Epithelial cell of prostate (primary cell): ENCODE measurements around the gene BICC1.

ENCODE experiments used
- DNase-seq: peaks from one replicate; pipeline ENCODE4 v3.0.0-alpha.2; 2011; ENCODE audit warnings: low read depth, low spot score
- H3K27ac ChIP-seq: fragments of 450-650 bp; 2 replicates; pipeline ENCODE4 v1.5.1; 2017; ENCODE audit warnings: mild to moderate bottlenecking

Gene BICC1

DNA sequence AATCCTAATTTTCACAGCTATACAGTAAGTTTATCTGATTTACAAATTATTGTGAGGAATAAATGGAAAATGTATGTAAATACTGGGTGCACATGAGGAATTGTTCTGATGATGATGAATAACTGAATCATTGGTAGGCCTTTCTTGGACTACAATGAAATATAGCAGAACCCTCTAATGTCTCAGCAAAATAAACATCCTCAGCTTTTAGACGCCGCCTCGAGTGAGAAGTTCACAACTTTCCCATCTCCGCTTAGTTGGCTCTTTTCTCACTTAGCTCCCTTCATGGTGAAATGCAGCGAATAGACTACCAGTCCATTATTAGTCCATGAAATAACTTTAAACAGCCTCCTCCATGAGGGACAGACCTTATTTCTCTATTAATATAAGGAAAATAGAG lies 182.3 kb downstream of the BICC1 start:
- no peak overlapping the region for H3K27ac ChIP-seq
- no peak for DNase-seq

- DNase-seq, result no peak
- no peak overlapping the region for H3K27ac ChIP-seq
Observed at GRCh38 chr10:58696736-58697135, 184.1 kb downstream of the BICC1 start.

- no peak overlapping the region for H3K27ac ChIP-seq
- no peak for DNase-seq
Observed at GRCh38 chr10:58697691-58698090, 185.0 kb downstream of the BICC1 start.

DNA sequence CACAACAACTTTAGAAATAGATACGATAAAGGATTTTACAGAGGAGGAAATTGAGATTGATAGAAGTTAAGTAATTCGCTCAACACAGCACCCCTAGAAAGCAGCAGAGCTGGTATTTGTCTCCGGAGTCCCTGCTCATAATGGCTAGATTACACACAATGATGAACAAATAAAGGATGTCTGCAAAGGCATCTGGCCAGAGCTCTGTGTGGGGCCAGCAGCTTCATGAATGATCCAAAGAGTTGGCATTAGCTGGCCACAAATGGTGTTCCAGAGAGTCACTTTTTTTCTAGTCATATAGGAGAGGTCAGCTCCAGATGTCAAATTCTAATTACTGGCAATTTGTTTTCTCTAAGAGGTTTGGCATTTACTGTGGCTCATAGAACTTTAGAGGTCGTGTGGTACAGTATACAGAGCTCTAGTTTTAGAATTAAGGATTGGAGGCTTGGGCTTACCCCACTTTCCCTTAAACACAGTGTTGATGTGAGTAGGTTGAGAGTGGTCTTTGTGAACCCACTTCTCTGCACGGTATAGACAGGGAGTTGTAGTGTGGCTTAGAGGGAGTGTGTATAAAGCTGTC lies 186.2 kb downstream of the BICC1 start:
- DNase-seq, result no peak
- no peak overlapping the region for H3K27ac ChIP-seq

DNA sequence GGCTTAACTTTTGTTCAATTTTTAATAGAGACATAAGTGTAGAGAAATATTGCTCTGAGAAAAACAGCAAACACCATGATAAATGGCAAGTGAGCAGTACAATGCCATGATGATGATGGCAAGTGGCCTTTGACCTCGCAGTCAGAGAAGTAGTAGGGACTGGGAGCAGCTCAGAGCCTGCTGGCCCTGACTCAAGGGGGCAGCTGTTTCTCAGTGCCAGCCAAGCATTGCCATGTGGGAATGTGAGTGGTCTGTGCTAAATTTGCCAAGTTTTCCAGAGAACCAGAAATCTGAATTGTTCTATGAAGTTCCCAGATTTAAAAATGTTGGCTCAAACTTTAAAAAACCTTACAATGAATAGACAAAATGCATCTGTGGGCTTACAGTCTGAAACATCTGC lies 187.9 kb downstream of the BICC1 start:
- H3K27ac ChIP-seq, result no peak overlapping the region
- DNase-seq, result no peak

GRCh38 chr10:58701405-58702135 lies 188.9 kb downstream of the BICC1 start:
- DNase-seq, result no peak
- H3K27ac ChIP-seq, result no peak overlapping the region

DNA sequence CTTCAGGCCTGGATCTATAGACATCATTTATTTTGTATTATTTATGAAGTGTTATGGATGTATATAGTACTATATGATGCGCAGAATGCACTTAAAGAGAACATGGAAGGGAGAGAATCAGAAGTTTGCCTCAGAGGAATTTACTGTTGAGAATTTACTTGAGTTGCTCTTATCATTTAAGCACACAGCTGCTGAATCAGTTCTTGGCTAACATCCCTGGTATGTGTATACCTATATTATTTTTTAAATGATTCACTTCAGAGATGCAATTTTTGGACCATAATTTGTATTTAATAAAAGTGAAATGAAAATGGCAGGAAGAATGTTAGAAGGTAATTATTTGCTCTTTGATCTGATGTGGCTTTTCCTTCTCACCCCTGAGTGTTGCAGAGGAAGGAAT lies 191.6 kb downstream of the BICC1 start:
- no peak overlapping the region for H3K27ac ChIP-seq
- no peak for DNase-seq

DNA sequence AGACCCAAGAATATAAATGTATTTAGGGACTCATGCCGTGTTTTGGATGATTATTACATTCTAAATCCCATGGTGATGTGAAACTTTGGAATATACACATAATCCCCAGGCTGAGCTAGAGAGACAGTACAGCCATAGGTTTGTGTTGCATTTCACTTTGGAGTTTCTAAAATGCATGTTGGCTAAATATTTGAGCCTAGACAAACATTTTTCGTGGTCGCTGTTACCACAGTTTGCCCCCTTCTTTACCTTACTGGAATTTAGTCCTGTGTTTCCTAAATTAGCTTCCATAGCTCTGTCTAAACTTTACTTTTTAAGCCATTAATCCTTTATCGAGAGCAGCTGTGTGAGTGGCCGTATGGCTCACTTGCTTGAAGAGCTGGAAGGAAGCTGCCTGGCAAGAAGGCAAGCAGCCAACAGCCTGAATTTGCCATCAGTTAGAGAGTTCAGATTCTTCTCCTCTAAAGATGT lies 192.0 kb downstream of the BICC1 start:
- DNase-seq, result no peak
- H3K27ac ChIP-seq, result no peak overlapping the region

DNA sequence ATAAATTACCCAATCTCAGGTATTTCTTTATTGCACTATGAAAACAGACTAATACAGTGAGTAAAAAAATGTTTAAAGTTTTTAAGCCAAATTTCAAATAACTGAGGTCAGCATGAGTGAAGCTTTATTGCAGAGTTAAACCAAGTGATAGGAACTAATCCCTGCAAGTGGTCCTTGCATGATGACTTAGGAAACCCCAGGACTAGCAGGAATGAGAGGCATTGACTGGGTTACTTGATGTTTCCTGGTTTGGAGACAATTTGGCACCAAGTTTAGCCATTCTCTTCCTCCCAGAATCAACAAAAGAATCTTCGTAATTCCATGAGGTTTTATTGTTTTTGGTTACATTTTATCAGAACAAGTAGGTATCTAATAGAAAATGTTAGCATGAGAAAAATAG lies 194.2 kb downstream of the BICC1 start:
- no peak for DNase-seq
- H3K27ac ChIP-seq, result no peak overlapping the region

GRCh38 chr10:58712141-58712540 lies 199.5 kb downstream of the BICC1 start:
- no peak for DNase-seq
- no peak overlapping the region for H3K27ac ChIP-seq

DNA sequence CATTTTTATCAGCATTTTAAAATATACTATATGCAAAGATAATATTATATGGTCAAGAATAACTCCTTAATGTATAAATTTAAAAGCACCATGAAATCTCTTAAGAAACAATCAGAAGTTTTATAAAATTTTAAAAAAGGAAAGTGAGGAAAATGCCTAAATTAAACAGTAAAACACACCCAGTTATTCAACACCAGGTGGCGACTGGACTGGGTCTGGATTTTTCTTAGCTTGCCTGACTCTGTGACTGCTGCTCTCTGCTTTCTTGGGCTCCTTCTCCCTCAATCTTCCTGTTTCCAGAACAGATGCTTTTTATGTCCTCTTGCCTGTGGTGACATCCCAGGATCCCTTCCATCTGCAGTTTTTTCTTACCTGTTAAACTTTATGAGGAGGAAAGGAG lies 200.3 kb downstream of the BICC1 start:
- no peak for DNase-seq
- H3K27ac ChIP-seq, result no peak overlapping the region

DNA sequence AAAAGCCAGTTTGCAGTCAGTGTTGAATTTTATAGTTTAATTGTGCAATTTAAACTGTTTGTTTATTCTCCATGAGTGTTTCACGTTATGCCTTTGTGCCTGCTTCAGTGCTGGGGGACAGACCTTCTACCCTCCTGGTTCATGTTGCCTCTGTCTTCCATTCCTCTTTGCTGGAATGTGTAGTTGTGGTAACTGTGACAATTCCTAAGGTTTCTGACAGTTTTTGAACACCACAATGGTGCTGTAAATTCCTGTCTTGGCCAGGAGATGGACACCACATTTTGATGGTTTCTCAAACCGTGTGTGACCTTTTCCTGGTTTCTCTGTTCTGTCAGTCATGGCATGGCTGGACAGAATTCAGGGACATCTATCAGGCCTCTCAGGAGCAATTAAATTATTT lies 201.7 kb downstream of the BICC1 start:
- H3K27ac ChIP-seq, result no peak overlapping the region
- no peak for DNase-seq

DNA sequence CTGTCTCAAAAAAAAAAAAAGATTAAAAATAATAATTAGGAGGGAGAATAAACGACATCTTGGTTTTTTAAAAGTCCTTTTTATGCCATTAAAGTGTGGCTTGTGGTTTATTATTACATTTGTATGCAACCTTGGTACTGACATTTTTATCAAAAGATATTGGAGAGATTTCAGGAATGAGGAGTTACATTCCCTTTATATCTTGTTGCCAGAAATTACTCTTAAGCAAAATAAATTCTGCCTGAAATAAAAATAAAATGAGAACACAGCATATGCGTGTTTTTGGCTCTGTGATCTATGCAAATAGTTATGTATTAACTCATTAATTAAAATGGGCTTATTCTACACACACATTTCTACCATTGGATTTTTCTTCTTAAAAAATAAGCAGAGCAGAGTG lies 202.4 kb downstream of the BICC1 start:
- DNase-seq, result no peak
- no peak overlapping the region for H3K27ac ChIP-seq

DNA sequence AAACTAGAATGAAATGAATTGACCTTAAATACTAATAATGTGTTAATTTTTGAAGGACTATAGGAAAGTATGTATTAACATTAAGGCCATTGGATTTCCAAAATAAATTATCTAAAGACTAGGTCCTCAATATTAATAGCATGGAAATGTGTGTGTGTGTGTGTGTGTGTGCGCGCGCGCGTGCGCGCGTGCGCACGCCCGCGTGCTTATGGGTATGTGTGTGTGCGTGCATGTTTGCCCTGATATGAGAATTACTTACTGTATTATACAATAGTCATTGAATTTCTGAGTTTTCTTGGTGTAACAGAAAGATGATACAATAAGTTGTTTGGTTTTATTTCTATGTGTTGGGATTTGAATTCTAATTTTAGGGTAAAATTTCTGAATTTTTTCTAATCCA lies 205.9 kb downstream of the BICC1 start:
- no peak overlapping the region for H3K27ac ChIP-seq
- DNase-seq, result no peak

DNA sequence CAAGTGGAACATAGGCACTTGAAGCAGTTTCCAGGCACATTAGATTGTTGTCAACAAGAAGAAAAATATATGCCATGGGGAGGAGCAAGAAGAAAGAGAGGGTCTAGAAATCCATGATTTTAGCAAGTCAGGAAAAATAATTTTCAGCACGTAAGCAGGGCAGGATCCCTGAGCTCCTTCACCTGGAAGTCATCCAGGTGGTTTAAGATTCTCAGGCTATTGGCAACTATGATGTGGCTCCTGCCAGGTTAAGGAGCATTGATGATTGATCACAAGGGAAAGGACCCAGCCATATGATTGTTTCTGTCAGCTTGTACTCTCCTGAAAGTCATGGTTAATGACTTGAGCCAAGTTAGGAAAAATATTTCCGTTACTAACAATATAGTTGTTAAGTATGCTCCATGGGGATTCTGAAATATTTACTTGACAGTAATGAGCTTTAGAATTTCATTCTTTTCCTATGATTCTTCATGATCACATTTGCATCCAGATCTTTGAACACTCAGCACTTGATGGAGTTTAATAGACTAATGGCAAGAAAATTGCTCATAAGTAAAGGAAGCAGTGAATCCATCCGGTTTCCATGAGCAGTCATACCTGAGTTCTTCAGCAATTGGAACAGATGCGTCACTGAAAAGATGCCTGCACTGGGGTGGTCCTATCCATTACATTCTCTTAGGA lies 209.1 kb downstream of the BICC1 start:
- H3K27ac ChIP-seq, result no peak overlapping the region
- no peak for DNase-seq

DNA sequence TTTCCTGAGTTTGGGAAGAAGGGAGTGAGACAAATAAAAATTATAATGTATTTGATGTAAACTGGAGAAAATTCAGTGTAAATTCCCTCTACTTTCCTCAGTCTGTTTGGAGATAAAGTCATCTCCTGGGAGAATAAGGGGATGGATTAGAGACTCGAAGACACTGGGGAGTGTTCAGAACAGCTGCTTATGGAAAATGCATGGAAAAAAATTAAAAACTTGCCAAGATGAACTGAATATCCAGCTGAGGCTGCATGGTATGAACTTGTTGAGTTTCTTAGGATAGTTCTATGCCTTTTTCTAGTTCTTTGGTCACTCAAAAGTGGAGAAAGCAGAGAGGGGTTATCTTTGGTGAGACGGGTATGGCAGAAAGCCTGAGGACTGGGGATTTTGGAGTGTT lies 210.5 kb downstream of the BICC1 start:
- no peak overlapping the region for H3K27ac ChIP-seq

DNA sequence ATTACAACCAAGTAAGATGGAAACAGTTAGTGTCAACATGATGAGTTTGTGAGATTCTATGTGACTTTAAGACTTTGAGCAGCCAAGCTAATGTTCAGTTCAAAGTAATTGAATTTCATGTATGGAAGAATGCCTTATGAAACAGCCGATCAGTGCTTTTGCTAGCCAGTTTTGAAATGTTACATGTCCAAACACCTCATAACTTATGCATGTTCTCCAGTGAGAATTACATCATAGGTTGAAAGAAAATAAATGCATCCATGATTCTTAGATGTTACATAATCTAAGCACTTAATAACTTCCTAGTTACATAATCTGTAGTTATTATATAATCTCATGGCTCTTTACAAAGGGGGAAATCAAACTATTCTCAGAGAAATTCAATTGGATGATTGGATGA lies 211.3 kb downstream of the BICC1 start:
- H3K27ac ChIP-seq, result peak overlapping the region; percentile 13
- DNase-seq, result no peak

More for the DNA sequence above, 210.5 kb downstream of the BICC1 start:
- no peak for DNase-seq

DNA sequence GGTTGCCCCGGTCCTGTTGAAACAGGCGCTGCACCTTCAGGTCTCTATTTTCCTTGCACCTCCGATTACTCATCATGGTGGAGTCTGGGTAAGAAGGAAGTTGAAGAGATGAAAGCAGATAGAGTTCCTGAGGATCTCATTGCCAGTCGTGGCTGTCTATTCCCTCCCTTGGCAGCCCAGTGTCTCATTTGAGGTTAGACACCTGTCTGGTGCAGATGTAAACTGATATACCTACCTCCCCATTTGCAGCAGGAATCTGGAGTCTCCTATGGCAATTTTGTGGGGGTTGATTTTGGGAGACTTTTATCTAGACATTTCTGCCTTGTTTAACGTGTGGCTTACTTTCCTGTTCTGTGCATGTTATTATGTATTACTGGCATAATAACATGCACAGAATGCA lies 212.1 kb downstream of the BICC1 start:
- no peak overlapping the region for H3K27ac ChIP-seq
- DNase-seq, result no peak

DNA sequence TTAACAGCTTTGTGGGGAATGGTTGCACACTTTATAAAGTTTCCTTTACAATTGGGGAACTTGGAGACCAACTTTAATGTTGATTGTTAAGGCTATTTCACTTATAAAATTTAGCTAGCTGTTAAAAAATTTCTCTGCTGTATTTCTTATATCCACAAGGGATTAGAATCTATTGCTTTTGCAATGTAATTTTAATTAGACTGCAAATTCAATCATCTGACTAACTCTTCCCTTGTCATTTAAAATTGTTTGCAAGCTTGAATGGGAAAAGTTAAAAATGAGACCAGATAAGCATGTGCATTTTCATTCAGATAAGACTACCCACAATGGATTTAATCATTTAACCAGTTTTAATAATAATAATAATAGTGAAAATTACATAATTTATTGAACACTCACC lies 213.2 kb downstream of the BICC1 start:
- H3K27ac ChIP-seq, result no peak overlapping the region
- no peak for DNase-seq

DNA sequence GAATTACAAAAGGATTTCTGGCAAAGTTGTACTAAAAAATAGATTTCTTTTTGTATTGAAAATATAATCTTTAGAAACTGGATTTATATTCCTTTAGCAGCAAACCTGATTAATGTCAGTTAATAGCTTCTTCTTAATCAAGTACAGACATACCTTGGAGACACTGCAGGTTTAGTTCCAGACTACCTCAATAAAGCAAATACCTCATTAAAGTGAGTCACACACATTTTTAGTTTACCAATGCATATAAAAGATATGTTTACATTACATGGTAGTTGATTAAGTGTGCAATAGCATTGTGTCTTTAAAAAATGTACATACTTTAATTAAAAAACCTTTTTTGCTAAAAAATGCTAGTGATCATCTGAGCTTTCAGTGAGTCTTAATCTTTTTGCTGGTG lies 215.0 kb downstream of the BICC1 start:
- no peak overlapping the region for H3K27ac ChIP-seq
- no peak for DNase-seq

DNA sequence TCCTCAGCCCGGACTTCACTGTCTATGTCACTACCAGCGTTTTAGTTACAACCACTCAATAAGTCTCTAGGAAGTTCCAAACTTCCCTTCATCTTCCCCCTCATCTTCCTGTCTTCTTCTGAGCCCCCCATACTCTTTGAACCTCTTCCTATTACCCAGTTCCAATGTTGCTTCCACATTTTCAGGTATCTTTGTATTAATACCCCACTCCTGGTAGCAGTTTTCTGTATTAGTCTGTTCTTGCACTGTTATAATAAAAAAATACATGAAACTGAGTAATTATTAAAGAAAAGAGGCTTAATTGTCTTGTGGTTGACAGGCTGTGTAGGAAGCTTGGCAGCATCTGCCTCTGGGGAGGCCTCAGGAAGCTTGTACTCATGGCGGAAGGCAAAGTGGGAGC lies 218.6 kb downstream of the BICC1 start:
- DNase-seq, result no peak
- H3K27ac ChIP-seq, result no peak overlapping the region

- H3K27ac ChIP-seq, result no peak overlapping the region
- no peak for DNase-seq
Observed at GRCh38 chr10:58733436-58733835, 220.8 kb downstream of the BICC1 start.
